Heart left ventricle (tissue), 13 donors: ENCODE measurements around the gene DYNC2H1.

Experiments
- CTCF ChIP-seq, 12 donors: fragments of 200-600 bp; sonication (generic) in 4 of 12; IDR thresholded peaks; one replicate each; pipeline versions ENCODE4 v1.5.0 to v1.8.0; 2018 to 2022; ENCODE audit warnings: antibody characterized with exemption in 12 of 12, mild to moderate bottlenecking in 5 of 12
- POLR2A ChIP-seq, 2 donors: fragments of 450-650 bp; IDR thresholded peaks; one replicate each; pipeline ENCODE4 v1.6.1; 2017; ENCODE audit warnings: antibody characterized with exemption in 2 of 2, mild to moderate bottlenecking in 2 of 2, moderate library complexity in 2 of 2
- donor health status: ischemic (EF 13 %, LVEDD 7.1; RV severe dilation, severe dysfunction).
- donor health status: DM: no; HTN: yes; CAD: no.
- donor health status: DM: no; HTN: no; CAD: no.
- donor health status: ischemic (EF 25% LVEDD 6.9; RV normal size, moderate dysfunction).
- donor health status: ischemic (EF 25% LVEDD 5.7; RV mildly dilated, moderate dysfunction).
- donor health status: ischemic (EF 35%, LVEDD 5.7; RV mildly dilated, moderate dysfunction).
- donor health status: nonischemic (EF 11% LVEDD 7.7; RV severe dilation, severe dysfunction).
- donor health status: DM: yes; HTN: yes; CAD: no.
- donor health status: PGD.
- donor health status: ischemic (EF 29% LVEDD 5.4; RV normal size, mild dysfunction).
- donor health status: nonischemic (EF 23%, LVEDD 6.1; RV moderate dilation, normal function).

GRCh38 chr11:103384652-103385051 is 275.4 kb downstream of the DYNC2H1 start:
- TF ChIP-seq CTCF (IDR thresholded peaks at IDR 0.05): no peak
- TF ChIP-seq POLR2A (IDR thresholded peaks at IDR 0.05): no peak
